Endothelial cell of umbilical vein (primary cell): ENCODE measurements around the gene METTL16. TPM values are rescaled to one million over a fixed set of nuclear protein-coding genes. Genes with fewer than 3 reads are reported as not detected.

Experiments used
- BruUV-seq: library from RNA; stranded (reverse); fragments of 400-500 nt; replicated peaks from 2 replicates; lab custom pipeline; 2021; lab: Mats Ljungman, UMichigan
- CTCF ChIA-PET: fragments of 300-600, 350-600 bp; sonication (Branson Sonifier 250); formaldehyde crosslinking; loops from one replicate; lab custom pipeline; 2021; ENCODE audit warnings: antibody characterized with exemption, inconsistent platforms; lab: Charles Lee
- POLR2A ChIA-PET: fragments of 300-600, 350-600 bp; sonication (Branson Sonifier 250); formaldehyde crosslinking; loops from one replicate; lab custom pipeline; 2021; ENCODE audit warnings: antibody characterized with exemption, inconsistent platforms; lab: Charles Lee
- DNase-seq: peaks from one replicate; pipeline ENCODE4 v3.0.0-alpha.2; 2011; ENCODE audit warnings: low read depth, low spot score
- FAIRE-seq: peaks from 2 replicates; lab custom pipeline; 2011; peaks lifted over from hg19 to GRCh38; lab: Jason Lieb, UNC
- H2AFZ ChIP-seq: 2 replicates; pipeline ENCODE4 v1.6.0; 2012; ENCODE audit warnings: low read depth, low read length, control low read depth, inconsistent platforms
- H3K27ac ChIP-seq: 2 replicates; pipeline ENCODE4 v1.5.1; 2011; ENCODE audit warnings: low read depth, mild to moderate bottlenecking, control low read depth, low read length, moderate library complexity; ENCODE audit not compliant: insufficient read depth
- H3K27me3 ChIP-seq, 2 experiments: 2 replicates each; pipeline versions ENCODE4 v1.6.0 to v1.6.1; 2011; ENCODE audit warnings: low read length in 2 of 2, mixed read lengths in 1 of 2; ENCODE audit not compliant: control insufficient read depth in 2 of 2, insufficient read depth in 2 of 2
- H3K36me3 ChIP-seq, 2 experiments: 2 replicates in 1 of 2; 3 replicates in 1 of 2; pipeline ENCODE4 v1.5.1; 2011; ENCODE audit warnings: low read length in 2 of 2, mild to moderate bottlenecking in 1 of 2, moderate library complexity in 1 of 2; ENCODE audit not compliant: control insufficient read depth in 2 of 2, insufficient read depth in 2 of 2; ENCODE audit errors: extremely low read depth in 1 of 2
- H3K4me1 ChIP-seq: 3 replicates; pipeline ENCODE4 v1.5.1; 2011; ENCODE audit warnings: mild to moderate bottlenecking, low read length; ENCODE audit not compliant: control insufficient read depth, insufficient read depth; ENCODE audit errors: extremely low read depth
- H3K4me2 ChIP-seq: 2 replicates; pipeline ENCODE4 v1.6.1; 2011; ENCODE audit warnings: low read length, control low read depth, mixed read lengths; ENCODE audit not compliant: insufficient read depth
- H3K4me3 ChIP-seq, 3 experiments: fragments of 200-600 bp in 1 of 3; sonication (generic), shearing (Covaris generic) in 1 of 3; replicated peaks in 1 of 3; 2 replicates each; pipeline ENCODE4 v1.5.1; 2011 to 2016; ENCODE audit warnings: control low read depth in 3 of 3, low read length in 3 of 3, mild to moderate bottlenecking in 2 of 3, inconsistent platforms in 1 of 3, low read depth in 1 of 3, moderate library complexity in 1 of 3; ENCODE audit not compliant: insufficient read depth in 1 of 3
- H3K79me2 ChIP-seq: 2 replicates; pipeline ENCODE4 v1.6.0; 2012; ENCODE audit warnings: low read length, inconsistent platforms; ENCODE audit not compliant: control insufficient read depth, insufficient read depth
- H3K9ac ChIP-seq: replicated peaks from 2 replicates; pipeline ENCODE3; 2011; ENCODE audit warnings: low read length, control low read depth; ENCODE audit not compliant: insufficient read depth; ENCODE audit errors: extremely low read depth
- H3K9me1 ChIP-seq: replicated peaks from 3 replicates; pipeline ENCODE4 v1.6.0; 2011; ENCODE audit warnings: mild to moderate bottlenecking, low read length; ENCODE audit not compliant: control insufficient read depth, insufficient read depth; ENCODE audit errors: extremely low read depth
- H3K9me3 ChIP-seq: replicated peaks from 2 replicates; pipeline ENCODE4 v1.5.1; 2012; ENCODE audit warnings: low read length, inconsistent platforms; ENCODE audit not compliant: control insufficient read depth, insufficient read depth
- H4K20me1 ChIP-seq: replicated peaks from 2 replicates; pipeline ENCODE3; 2011; ENCODE audit warnings: mild to moderate bottlenecking, low read length; ENCODE audit not compliant: control insufficient read depth, insufficient read depth; ENCODE audit errors: extremely low read depth
- CTCF ChIP-seq, 2 donors: IDR thresholded peaks; 1 replicate in 1 of 2; 2 replicates in 1 of 2; pipeline ENCODE4 v1.5.1; 2011; ENCODE audit warnings: low read length in 2 of 2, mild to moderate bottlenecking in 2 of 2, moderate library complexity in 2 of 2, control low read depth in 1 of 2, inconsistent platforms in 1 of 2, low read depth in 1 of 2; ENCODE audit not compliant: insufficient read depth in 1 of 2; ENCODE audit errors: extremely low read depth in 1 of 2
- EZH2 ChIP-seq: IDR thresholded peaks from 2 replicates; pipeline ENCODE4 v1.6.1; 2012; ENCODE audit warnings: borderline replicate concordance, low read depth, mild to moderate bottlenecking, moderate library complexity, low read length, inconsistent platforms; ENCODE audit not compliant: severe bottlenecking
- FOS ChIP-seq: IDR thresholded peaks from 2 replicates; pipeline ENCODE4 v1.6.1; 2011; ENCODE audit warnings: mild to moderate bottlenecking, low read length, moderate library complexity, borderline replicate concordance; ENCODE audit not compliant: insufficient read depth
- GATA2 ChIP-seq: IDR thresholded peaks from 2 replicates; pipeline ENCODE4 v1.7.0; 2011; ENCODE audit warnings: low read depth, mild to moderate bottlenecking, moderate library complexity, mixed read lengths, low read length; ENCODE audit not compliant: insufficient read length, insufficient read depth
- JUN ChIP-seq: IDR thresholded peaks from 2 replicates; pipeline ENCODE4 v1.6.1; 2011; ENCODE audit warnings: borderline replicate concordance, low read depth; ENCODE audit not compliant: insufficient read length, insufficient read depth
- MAX ChIP-seq: IDR thresholded peaks from 2 replicates; pipeline ENCODE4 v1.6.1; 2011; ENCODE audit not compliant: insufficient read depth, insufficient read length
- MYC ChIP-seq: IDR thresholded peaks from one replicate; pipeline ENCODE4 v1.6.1; 2011; ENCODE audit warnings: mild to moderate bottlenecking, low read depth, low read length
- POLR2A ChIP-seq: IDR thresholded peaks from 2 replicates; pipeline ENCODE4 v1.6.1; 2012; ENCODE audit warnings: low read depth, mild to moderate bottlenecking, control low read depth, low read length
- POLR2AphosphoS5 ChIP-seq: IDR thresholded peaks from 2 replicates; pipeline ENCODE4 v1.6.1; 2012; ENCODE audit warnings: low read depth, mild to moderate bottlenecking, control low read depth, low read length, moderate library complexity; ENCODE audit not compliant: insufficient read depth
- dilution Hi-C: fragments of 300-500 bp; cut with MboI; formaldehyde crosslinking; loops from one replicate; pipeline ENCODE4 v1.15.0; 2019; ENCODE audit warnings: low sequenced_read_pairs; ENCODE audit not compliant: extremely low pct_ligation_motif_present
- intact Hi-C: fragments of 100-400 bp; cut with micrococcal nuclease; formaldehyde crosslinking; loops from one replicate; pipeline ENCODE4 v1.10.0; 2022
- polyA plus RNA-seq, 4 experiments: library from polyadenylated mRNA; depleted of rRNA in 3 of 4; stranded (reverse) in 3 of 4; unstranded in 1 of 4; fragments of >200 nt; gene quantifications; 2 replicates each; pipeline versions ENCODE4 v1.2.1 to v1.2.3, GENCODE V29; 2011 to 2012; ENCODE audit warnings: missing spikeins in 1 of 4
- total RNA-seq: library from RNA; stranded (reverse); gene quantifications from 2 replicates; pipeline ENCODE4 v1.2.3, GENCODE V29; 2021

The METTL16 gene
- total and polyA plus RNA-seq, 2 donors (not counting 3 experiments of a cell fraction or from before 2014, with no cell fraction given) = 11.0 to 24.7 TPM

- Histone ChIP-seq H3K4me3 (no peak overlapping the region), H3K27me3 (no peaks in the 10 kb centered on the region), H3K36me3 (no peaks in the 10 kb centered on the region), H3K27ac (no peak overlapping the region), H2AFZ (no peak overlapping the region), H3K9me1 (no peaks in the 10 kb centered on the region), H3K79me2 (peaks cover 45% of the 10 kb centered on the region), H4K20me1 (no peaks in the 10 kb centered on the region), H3K4me1 (peaks cover 5% of the 10 kb centered on the region), H3K9me3 (no peaks in the 10 kb centered on the region), H3K9ac (no peak overlapping the region), H3K4me2 (peak overlapping the region; percentile 8)
- POLR2A ChIA-PET = no interaction called here
- peak; percentile 15 for DNase-seq
- no peak for TF ChIP-seq FOS
- no peak for TF ChIP-seq MAX
- no peak for TF ChIP-seq JUN
- no peak for TF ChIP-seq POLR2AphosphoS5
- no peak for TF ChIP-seq MYC
- TF ChIP-seq GATA2 = no peak
- no peak for TF ChIP-seq POLR2A
- TF ChIP-seq CTCF (IDR thresholded peaks at IDR 0.05; ENCODE audit: extremely low read depth in 1 of 2, insufficient read depth in 1 of 2, low read depth in 1 of 2, low read length in 2 of 2) = no peak
- no peak for TF ChIP-seq EZH2
- intact Hi-C loops (no loop called here), dilution Hi-C loops (no loop called here)
- CTCF ChIA-PET = interaction anchor here (0.7 to 0.9 kb wide), 2 partner anchors 8 to 29 kb away, joined by 3 to 4 read pairs; partner anchors contain the start of gene METTL16
- no TSS peak for BruUV-seq
- no peak for FAIRE-seq
These were observed 29.5 kb downstream of the METTL16 start for GRCh38 chr17:2482218-2482617.
